GM19238 (cell line): Measurements from ENCODE around the gene DCDC2C.
"Not testable (repeated sequence)": the region's sequence is repeated elsewhere in the genome, so short reads cannot be mapped to it uniquely, and the experiment has no call there.

Experiments used
- DNase-seq: peaks from one replicate; pipeline ENCODE4 v3.0.0; 2011; ENCODE audit warnings: low spot score; ENCODE audit not compliant: insufficient read length

Gene DCDC2C

GRCh38 chr2:3771576-3771975 is 68.2 kb downstream of the DCDC2C start:
- DNase-seq = no peak

GRCh38 chr2:3774336-3774735 is 71.0 kb downstream of the DCDC2C start:
- DNase-seq = no peak

GRCh38 chr2:3776311-3776710 is 72.9 kb downstream of the DCDC2C start:
- DNase-seq = no peak

GRCh38 chr2:3777966-3778365 is 74.6 kb downstream of the DCDC2C start:
- no peak for DNase-seq

- no peak for DNase-seq
Observed at GRCh38 chr2:3778851-3779495, 75.6 kb downstream of the DCDC2C start.

- no peak for DNase-seq
Observed at GRCh38 chr2:3779496-3780049, 76.2 kb downstream of the DCDC2C start.

DNA sequence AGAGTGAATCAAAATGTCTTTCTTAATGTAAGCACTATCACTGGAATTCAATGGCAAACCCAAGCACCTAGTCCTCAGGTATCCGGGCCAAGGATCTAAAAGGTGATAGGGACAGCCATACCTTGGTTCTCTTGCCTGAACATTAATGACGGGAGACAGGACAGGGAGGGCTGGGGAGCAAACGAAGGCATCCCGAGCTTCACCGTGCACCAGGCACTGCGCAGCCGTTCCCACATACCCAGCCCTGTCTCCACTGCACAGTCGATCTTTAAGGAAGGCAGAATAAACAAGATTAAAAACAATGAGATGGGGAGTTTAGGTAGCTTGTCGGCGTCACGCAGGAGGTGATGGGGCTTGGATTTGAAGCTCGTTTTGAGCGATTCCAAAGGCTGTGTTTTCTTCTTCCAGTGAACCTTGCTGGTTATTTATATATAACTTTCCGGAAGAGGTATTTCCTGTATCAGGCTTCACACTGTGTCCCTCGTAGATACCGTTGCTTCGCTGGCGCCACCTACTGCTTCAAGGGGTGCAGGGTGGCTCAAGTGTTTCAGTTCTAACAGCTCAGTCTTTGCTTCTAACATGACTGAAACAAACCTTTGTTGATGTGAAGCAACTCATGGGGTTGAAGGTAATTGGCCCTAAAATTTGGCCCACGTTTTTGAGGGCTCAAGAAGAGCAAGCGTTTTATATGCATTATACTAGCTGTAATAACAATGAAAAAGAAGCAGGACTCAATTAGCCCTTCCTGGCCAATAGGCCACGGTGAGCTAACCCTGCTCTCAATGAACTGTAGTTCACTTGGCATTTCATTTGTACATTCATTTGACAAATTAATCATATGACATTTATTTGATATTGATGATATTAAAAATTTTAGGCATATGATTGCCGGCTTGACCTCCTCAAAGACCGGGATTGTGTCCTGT is 77.4 kb downstream of the DCDC2C start:
- peak; percentile 45 for DNase-seq

DNA sequence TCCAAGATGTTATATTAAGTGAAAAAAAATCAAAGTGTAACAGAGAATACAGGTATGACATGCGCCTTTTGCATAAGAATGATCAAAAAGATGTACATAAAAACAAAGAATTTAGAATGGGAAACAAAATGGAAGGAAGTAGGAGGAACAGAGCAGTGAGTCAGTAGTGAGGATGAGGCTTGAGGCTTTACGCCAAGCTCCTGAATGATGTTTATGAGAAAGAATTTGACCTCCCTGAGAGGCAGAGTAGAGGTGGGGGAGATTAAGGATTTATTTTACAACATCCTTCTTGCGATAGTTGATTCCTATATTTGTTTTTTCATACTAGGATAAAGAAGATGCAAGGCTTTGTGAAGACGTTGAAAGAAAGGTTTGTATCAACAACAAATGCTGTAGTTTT is 81.4 kb downstream of the DCDC2C start:
- no peak for DNase-seq

DNA sequence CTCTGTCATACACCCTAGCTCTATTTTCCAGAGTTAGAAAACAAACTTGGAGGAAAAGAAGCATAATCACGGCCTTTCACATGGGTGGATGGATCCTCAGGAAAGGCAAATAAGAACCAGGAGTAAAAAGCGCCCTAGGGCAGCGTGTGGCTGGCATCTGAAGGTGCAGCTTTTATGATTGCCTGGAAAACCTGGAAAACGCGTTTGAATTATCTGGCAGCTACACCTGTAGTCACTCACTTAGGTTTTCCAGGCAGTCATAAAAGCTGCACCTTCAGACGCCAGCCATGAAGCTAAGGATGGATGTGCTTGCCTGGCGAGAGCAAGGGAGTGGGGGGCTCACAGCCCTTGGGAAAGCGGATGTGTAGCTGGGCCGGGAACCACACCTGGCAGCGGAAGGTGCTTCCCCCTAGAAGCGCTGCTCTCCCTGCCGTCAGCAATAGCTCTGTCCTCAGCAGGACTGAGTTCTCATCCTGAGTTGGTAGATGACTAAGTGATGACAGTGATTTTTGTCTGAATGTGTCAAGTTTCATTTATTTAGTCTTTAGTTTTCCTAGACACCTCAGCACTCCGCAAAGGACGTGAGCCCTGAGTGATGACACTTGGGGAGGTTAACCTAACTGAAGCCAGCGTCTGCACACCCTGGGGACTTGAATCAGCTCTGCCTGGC is 82.0 kb downstream of the DCDC2C start:
- DNase-seq = no peak

GRCh38 chr2:3785890-3786273 is 82.5 kb downstream of the DCDC2C start:
- no peak for DNase-seq

DNA sequence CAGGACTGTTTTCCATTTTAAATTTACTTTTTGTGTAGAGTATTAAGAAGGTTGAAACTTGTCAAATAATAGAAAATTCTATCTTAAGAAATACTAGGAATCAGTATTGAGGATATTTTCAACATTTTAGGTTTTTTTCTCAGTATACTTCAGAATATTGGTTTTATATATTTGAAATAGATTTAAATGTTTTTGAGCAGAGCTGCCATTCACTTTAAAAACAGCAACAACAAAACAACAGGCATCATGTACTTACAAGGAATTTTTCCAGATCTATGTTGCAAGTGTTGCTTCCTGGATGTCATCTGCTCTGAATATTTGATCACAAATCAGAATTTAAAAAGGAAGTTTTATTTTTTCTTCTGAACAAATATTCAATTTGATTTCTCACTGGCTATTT is 84.4 kb downstream of the DCDC2C start:
- no peak for DNase-seq

DNA sequence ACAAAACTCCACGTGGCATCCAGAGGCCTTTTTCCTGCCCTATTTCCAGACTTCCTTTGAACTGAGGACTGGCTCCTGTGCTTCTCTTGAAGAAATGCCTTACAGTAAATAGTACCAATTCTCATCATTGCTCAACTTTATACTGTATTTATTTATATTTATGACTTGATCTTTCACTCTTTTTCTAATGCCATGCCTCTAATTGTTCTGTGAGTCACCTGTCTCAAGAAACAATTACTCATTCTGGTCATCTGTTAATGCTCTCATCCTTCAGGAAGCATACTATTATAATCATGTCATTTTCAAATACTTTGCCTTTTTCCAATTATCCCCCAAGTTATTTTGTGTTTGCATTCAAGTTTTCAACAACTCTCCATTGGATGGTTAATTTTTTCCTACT is 85.9 kb downstream of the DCDC2C start:
- DNase-seq = no peak

- no peak for DNase-seq
Observed at GRCh38 chr2:3793249-3793648, 89.9 kb downstream of the DCDC2C start.

- no peak for DNase-seq
Observed at GRCh38 chr2:3801506-3801905, 98.1 kb downstream of the DCDC2C start.

DNA sequence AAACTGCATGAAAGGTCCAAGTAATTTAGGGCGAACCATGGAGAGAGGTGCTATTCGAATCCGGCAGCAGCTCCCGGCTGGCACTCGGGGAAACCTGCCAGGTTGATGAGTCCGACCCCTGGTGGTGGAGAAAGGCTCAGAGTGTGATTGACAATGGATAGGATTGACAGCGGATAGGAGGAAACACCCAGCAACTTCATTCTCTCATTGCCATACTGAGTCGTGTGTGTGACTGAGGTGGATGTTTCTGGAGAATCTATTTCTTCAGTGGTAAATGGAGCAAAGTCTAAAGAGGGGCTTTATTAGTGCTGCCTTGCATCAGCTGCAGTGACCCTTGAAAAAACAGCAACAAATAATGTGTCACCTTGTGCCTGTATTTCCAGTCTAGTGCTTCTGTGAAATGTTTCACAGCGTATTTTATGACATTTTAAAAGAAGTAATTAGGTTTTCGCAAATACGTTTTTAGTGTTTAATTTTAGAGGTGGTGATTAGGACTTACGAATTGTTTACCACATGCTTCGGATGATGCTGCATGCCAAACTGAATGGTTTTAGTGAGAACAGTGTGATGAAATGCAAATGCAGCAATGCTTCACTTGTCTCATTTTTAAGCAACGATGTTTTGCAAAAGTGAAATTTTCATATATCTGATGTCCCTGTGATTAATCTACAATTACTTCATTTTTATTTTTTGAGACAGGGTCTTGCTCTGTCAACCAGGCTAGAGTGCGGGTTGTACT is 102.0 kb downstream of the DCDC2C start:
- DNase-seq = no peak

- no peak for DNase-seq
Observed at GRCh38 chr2:3806168-3806567, 102.8 kb downstream of the DCDC2C start.

DNA sequence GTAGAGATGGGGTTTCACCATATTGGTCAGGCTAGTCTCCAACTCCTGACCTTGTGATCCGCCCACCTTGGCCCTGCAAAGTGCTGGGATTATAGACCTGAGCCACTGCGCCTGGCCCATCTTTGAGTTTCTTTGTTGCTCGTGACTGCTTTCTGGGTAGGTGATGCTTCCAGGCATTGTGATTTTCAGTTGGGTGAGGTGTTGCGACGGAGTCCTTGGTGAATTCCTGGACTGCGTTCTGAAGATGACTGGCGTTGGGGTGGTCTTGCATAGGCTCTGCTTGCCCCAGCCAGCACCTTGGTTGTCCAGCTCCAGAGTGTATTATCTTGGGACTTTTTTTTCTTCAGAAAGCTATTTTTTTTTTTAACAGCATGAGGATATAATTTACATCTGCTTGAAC is 103.4 kb downstream of the DCDC2C start:
- DNase-seq = no peak

- DNase-seq = no peak
Observed at GRCh38 chr2:3807853-3808252, 104.5 kb downstream of the DCDC2C start.

- no peak for DNase-seq
Observed at GRCh38 chr2:3814706-3815245, 111.4 kb downstream of the DCDC2C start.

- DNase-seq = not testable (repeated sequence)
Observed at GRCh38 chr2:3817144-3817543, 113.8 kb downstream of the DCDC2C start.

- no peak for DNase-seq
Observed at GRCh38 chr2:3823748-3824147, 120.4 kb downstream of the DCDC2C start.
